GF-D8 (cell line): ENCODE data around the gene HLA-DQB1.
A peak's percentile ranks its signal among the peaks of the same experiment; 100 is the strongest.

ENCODE experiments used
- DNase-seq: peaks from one replicate; lab custom pipeline; 2025; lab: John Stamatoyannopoulos, UW

The HLA-DQB1 gene

GRCh38 chr6:32625137-32625536 is 41.3 kb downstream of the HLA-DQB1 start:
- no peak for DNase-seq

GRCh38 chr6:32624565-32624964 is 41.9 kb downstream of the HLA-DQB1 start:
- no peak for DNase-seq

DNA sequence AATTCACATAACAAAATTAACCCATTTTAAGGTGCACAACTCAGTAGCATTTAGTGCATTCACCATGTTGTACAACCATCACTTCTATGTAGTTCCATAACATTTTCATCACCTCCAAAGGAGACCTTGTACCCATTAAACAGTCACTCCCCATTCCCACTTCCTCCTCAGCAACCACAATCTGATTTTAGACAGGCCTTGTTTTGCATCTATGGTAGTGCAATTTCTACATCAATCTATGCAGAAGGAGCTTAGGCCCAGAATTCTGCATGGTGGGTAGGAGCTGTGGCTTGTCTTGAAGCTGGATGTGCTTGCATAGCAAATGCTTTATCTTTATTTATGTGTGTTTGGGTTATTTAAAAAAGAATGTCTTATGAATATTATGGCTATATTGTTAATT is 42.8 kb downstream of the HLA-DQB1 start:
- no peak for DNase-seq

DNA sequence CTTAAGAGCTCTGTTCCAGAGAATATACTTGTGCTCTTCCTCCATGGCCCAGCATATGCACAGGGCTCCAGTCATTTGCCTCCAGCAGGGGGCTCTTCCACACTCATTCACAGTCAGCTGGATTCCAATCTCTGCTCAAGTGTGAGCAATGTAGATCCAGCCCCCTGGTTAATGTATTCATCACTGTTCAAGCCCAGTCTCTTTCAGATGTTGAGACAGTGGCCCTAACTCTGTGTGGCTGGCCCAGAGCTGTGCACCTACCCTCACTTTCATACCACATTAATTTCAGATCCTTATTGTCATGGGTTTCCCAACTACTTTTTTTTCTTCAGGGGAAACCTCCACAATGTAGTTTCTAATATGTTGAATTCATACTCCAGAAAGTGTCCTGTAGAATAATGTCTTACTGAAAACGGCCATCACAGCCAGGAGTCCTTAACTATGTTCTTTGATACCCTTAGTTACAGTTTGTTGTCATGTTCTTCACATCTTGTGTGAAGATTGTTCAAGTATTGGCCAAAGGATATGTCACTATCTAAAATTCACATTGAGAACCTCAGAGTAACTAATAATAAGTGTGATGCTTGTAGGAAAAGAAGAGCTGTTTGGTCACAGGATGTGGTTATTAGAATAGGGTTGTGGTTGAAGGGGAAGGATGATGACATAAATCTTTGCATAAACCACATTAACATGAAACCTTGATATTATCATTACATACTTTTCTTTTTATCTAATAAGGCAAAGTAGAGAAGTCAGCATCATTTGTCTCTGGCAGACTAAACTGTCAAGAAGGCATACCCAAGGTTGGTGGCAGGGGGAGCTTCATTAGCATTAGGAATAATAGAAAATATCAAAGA is 43.7 kb downstream of the HLA-DQB1 start:
- peak; percentile 4 for DNase-seq

GRCh38 chr6:32621372-32621771 is 45.1 kb downstream of the HLA-DQB1 start:
- DNase-seq: no peak

GRCh38 chr6:32617751-32618150 is 48.7 kb downstream of the HLA-DQB1 start:
- DNase-seq: no peak

DNA sequence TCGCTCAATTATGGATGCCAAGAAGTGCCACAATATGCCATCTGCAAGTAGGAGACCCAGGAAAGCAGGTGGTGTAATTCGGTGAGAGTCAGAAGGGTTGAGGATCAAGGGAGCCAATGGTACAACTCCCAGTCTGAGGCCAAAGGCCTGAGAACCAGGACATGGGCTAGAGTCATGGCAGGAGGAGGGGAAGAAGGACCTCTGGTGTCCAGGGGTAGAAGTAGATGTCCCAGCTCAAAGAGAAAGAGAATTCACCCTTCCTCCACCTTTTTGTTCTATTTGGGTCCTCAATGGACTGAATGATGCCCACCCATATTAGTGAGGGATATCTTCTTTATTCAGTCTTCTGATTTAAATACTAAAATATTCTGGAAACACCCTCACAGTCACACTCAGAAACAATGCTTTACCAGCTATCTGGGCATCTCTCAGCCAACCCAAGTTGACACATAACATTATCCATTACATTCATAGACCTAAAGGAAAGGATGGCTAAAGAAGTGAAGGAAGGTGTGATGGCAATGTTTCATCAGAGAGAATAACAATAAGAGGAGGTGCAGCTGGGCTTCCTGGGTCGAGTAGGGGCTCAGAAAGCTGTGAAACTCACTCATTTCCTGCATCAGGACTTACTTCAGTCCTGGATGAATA is 50.4 kb downstream of the HLA-DQB1 start:
- no peak for DNase-seq

DNA sequence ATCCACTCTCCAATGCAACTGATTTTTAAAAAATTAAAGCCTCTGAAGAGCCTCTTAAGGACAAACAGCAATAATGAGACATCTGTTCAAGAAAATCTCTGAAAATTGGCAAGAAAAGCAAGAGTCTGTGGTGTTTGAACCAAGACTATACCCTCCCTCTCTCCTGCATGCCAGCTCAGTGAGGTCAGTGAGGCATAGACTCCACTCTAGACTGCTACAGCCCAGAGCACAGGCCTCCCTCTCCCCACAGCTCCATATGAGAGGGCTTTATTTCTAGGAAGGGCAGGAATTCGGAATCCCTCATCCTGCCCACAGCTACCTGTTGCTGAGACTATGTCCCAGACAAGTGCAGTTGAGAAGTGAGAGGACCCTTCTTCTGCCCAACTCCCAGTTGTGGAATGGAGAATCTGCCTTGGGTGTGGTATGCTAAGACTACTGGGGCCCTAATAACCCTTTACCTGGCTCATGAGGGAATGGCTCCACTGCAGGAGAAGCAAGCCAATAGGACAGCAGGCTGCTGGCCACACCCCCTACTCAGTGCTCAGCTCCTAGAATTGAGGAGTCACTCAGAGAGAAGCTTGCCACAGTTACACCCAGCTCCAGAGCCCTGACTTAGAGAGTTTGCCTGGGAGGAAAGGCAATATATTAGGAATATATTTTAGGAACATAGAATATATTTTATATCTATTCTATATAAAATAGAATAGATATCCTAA is 51.9 kb downstream of the HLA-DQB1 start:
- no peak for DNase-seq

- no peak for DNase-seq
Measured at GRCh38 chr6:32613475-32613874, 53.0 kb downstream of the HLA-DQB1 start.

DNA sequence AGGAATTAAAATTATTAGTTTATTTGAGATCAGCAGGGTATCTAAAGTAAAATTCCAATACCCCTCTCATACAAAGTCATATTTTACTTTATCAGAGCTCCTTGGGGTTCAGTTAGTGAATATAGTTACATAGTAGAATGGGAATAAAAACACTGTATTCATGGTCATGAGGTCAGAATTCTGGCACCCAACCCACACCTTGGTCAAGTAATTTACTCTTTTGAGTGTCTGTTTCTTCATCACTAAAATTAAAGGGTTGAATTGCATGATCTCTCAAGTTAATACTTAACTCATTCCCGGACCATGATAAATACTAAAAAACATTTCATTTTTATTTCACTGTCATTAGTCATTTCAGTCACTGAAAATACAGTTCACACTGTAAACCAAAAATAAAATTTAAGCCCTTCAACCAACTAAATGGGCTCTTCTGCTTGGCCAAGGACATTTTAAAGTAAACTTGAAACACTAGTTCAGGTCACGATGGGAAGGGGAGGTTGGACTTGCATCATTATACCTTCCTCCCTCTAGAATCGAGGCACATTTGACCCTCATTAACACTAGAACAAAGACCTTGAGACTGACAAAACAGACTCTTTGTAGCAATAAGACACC is 55.7 kb downstream of the HLA-DQB1 start:
- no peak for DNase-seq

GRCh38 chr6:32609731-32610640 is 56.5 kb downstream of the HLA-DQB1 start:
- no peak for DNase-seq
